Activated naive CD4-positive, alpha-beta T cell treated with anti-CD3 and anti-CD28 coated beads, Interleukin-2, amount 10 ng/mL, durations not matched to agents 5 hours and 36 hours (primary cell): ENCODE data around the gene MLLT1. TPM values are rescaled to one million over a fixed set of nuclear protein-coding genes. Genes with fewer than 3 reads are reported as not detected.

Experiments
- total RNA-seq, 2 experiments: library from RNA; stranded (reverse); gene quantifications; one replicate each; pipeline ENCODE4 v1.2.3, GENCODE V29; 2021

Gene MLLT1
- 10 to 100 TPM; 36.2 to 39.2 TPM for total RNA-seq

GRCh38 chr19:6279931-6280591 is at the start of gene MLLT1:
Gene MLLT1 (minus strand): TSS chr19:6279975. CDS start chr19:6279784, 191 bp downstream.

Other genes starting within 250 kb of the MLLT1 start
- gene RFX2, start 169.5 kb downstream of the MLLT1 start, total RNA-seq: 10 to 100 TPM in 1 of 2 experiments, 1 to 10 TPM in 1; 10.0 to 12.8 TPM
- gene ACSBG2, start 144.3 kb downstream of the MLLT1 start, total RNA-seq: not detected
- under 1 TPM; 0.40 to 0.84 TPM for gene ACER1, start 53.6 kb upstream of the MLLT1 start, total RNA-seq
- 100 to 1,000 TPM; 107 to 116 TPM for gene CLPP, start 81.6 kb upstream of the MLLT1 start, total RNA-seq
- gene ALKBH7, start 92.8 kb upstream of the MLLT1 start, total RNA-seq: 10 to 100 TPM; 70.0 to 71.1 TPM
- gene PSPN, start 96.0 kb upstream of the MLLT1 start, total RNA-seq: 1 to 10 TPM; 2.3 TPM
- 10 to 100 TPM; 67.1 to 70.0 TPM for gene GTF2F1, start 113.2 kb upstream of the MLLT1 start, total RNA-seq
- gene KHSRP, start 144.8 kb upstream of the MLLT1 start, total RNA-seq: 100 to 1,000 TPM; 239 to 254 TPM
- not detected for gene SLC25A41, start 153.8 kb upstream of the MLLT1 start, total RNA-seq
- 10 to 100 TPM; 38.4 to 39.3 TPM for gene SLC25A23, start 179.8 kb upstream of the MLLT1 start, total RNA-seq
- gene CRB3, start 184.3 kb upstream of the MLLT1 start, total RNA-seq: 1 to 10 TPM; 1.2 to 1.3 TPM
- 100 to 1,000 TPM; 117 to 125 TPM for gene DENND1C, start 201.8 kb upstream of the MLLT1 start, total RNA-seq
- gene TUBB4A, start 222.3 kb upstream of the MLLT1 start, total RNA-seq: 1 to 10 TPM; 2.1 to 2.8 TPM